Panc1 (cell line): ENCODE results near the gene ADCY1.
"Not testable (repeated sequence)": the region's sequence is repeated elsewhere in the genome, so short reads cannot be mapped to it uniquely, and the experiment has no call there.

Experiments used
- POLR2AphosphoS5 ChIP-seq: IDR thresholded peaks from 2 replicates; pipeline ENCODE4 v1.6.1; 2012; ENCODE audit warnings: mild to moderate bottlenecking, low read depth, low read length, moderate library complexity
- SIN3A ChIP-seq: IDR thresholded peaks from 2 replicates; pipeline ENCODE4 v1.6.1; 2012; ENCODE audit warnings: low read depth, mild to moderate bottlenecking, low read length, moderate library complexity, borderline replicate concordance; ENCODE audit not compliant: insufficient read depth
- TCF7L2 ChIP-seq: IDR thresholded peaks from 2 replicates; pipeline ENCODE4 v1.6.1; 2011; ENCODE audit warnings: mild to moderate bottlenecking, low read depth, low read length, inconsistent platforms
- TF ChIP-seq, protein P1 (sequence below): fragments of 450-650 bp; IDR thresholded peaks from 2 replicates; pipeline ENCODE4 v1.5.1; 2017; ENCODE audit warnings: mild to moderate bottlenecking
- TF ChIP-seq, protein P2 (sequence below), 2 experiments: IDR thresholded peaks; 2 replicates each; pipeline ENCODE4 v1.6.1; 2011 to 2012; ENCODE audit warnings: low read depth in 2 of 2, control low read depth in 1 of 2, low read length in 1 of 2, mild to moderate bottlenecking in 1 of 2, moderate library complexity in 1 of 2; ENCODE audit not compliant: insufficient read depth in 1 of 2

- TF ChIP-seq SIN3A, POLR2AphosphoS5, TCF7L2: not testable (repeated sequence)
- TF ChIP-seq, protein P1, sequence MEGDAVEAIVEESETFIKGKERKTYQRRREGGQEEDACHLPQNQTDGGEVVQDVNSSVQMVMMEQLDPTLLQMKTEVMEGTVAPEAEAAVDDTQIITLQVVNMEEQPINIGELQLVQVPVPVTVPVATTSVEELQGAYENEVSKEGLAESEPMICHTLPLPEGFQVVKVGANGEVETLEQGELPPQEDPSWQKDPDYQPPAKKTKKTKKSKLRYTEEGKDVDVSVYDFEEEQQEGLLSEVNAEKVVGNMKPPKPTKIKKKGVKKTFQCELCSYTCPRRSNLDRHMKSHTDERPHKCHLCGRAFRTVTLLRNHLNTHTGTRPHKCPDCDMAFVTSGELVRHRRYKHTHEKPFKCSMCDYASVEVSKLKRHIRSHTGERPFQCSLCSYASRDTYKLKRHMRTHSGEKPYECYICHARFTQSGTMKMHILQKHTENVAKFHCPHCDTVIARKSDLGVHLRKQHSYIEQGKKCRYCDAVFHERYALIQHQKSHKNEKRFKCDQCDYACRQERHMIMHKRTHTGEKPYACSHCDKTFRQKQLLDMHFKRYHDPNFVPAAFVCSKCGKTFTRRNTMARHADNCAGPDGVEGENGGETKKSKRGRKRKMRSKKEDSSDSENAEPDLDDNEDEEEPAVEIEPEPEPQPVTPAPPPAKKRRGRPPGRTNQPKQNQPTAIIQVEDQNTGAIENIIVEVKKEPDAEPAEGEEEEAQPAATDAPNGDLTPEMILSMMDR, result not testable (repeated sequence)
- TF ChIP-seq, protein P2, sequence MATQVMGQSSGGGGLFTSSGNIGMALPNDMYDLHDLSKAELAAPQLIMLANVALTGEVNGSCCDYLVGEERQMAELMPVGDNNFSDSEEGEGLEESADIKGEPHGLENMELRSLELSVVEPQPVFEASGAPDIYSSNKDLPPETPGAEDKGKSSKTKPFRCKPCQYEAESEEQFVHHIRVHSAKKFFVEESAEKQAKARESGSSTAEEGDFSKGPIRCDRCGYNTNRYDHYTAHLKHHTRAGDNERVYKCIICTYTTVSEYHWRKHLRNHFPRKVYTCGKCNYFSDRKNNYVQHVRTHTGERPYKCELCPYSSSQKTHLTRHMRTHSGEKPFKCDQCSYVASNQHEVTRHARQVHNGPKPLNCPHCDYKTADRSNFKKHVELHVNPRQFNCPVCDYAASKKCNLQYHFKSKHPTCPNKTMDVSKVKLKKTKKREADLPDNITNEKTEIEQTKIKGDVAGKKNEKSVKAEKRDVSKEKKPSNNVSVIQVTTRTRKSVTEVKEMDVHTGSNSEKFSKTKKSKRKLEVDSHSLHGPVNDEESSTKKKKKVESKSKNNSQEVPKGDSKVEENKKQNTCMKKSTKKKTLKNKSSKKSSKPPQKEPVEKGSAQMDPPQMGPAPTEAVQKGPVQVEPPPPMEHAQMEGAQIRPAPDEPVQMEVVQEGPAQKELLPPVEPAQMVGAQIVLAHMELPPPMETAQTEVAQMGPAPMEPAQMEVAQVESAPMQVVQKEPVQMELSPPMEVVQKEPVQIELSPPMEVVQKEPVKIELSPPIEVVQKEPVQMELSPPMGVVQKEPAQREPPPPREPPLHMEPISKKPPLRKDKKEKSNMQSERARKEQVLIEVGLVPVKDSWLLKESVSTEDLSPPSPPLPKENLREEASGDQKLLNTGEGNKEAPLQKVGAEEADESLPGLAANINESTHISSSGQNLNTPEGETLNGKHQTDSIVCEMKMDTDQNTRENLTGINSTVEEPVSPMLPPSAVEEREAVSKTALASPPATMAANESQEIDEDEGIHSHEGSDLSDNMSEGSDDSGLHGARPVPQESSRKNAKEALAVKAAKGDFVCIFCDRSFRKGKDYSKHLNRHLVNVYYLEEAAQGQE (IDR thresholded peaks at IDR 0.05; ENCODE audit: insufficient read depth in 1 of 2, low read depth in 2 of 2, low read length in 1 of 2), result not testable (repeated sequence)
Observed at GRCh38 chr7:45751352-45751751, 177.2 kb downstream of the ADCY1 start.
